Measurements from ENCODE around the gene PROB1.
"Not testable (repeated sequence)": the region's sequence is repeated elsewhere in the genome, so short reads cannot be mapped to it uniquely, and the experiment has no call there.

PROB1 gene

GRCh38 chr5:139394654-139395566, at the start of gene PROB1:
Gene PROB1 (minus strand): TSS chr5:139395104. CDS start chr5:139395081, 23 bp downstream.
- H3K4me3 ChIP-seq (ENCODE audit: low read depth, low read length) = peak within 1 kb of the TSS; percentile 18

- no peak overlapping the region for H3K4me3 ChIP-seq (ENCODE audit: low read depth, low read length)
These were observed 49.0 kb upstream of the PROB1 start for GRCh38 chr5:139443831-139444453.

GRCh38 chr5:139440416-139440815, 45.5 kb upstream of the PROB1 start:
- H3K4me3 ChIP-seq (ENCODE audit: low read depth, low read length) = not testable (repeated sequence)

- peak within 1 kb of the TSS; percentile 80 for H3K4me3 ChIP-seq (ENCODE audit: low read depth, low read length)
These were observed 44.4 kb upstream of the PROB1 start, which contains the start of gene DNAJC18 for GRCh38 chr5:139439013-139439903. Gene DNAJC18 (minus strand): TSS chr5:139439525. CDS start chr5:139439445, 80 bp downstream.

- peak overlapping the region; percentile 80 for H3K4me3 ChIP-seq (ENCODE audit: low read depth, low read length)
These were observed 43.8 kb upstream of the PROB1 start for GRCh38 chr5:139438707-139439012.

- no peak overlapping the region for H3K4me3 ChIP-seq (ENCODE audit: low read depth, low read length)
These were observed 40.8 kb upstream of the PROB1 start for GRCh38 chr5:139435676-139436075.

GRCh38 chr5:139431706-139432105, 36.8 kb upstream of the PROB1 start:
- H3K4me3 ChIP-seq (ENCODE audit: low read depth, low read length) = no peak overlapping the region

- no peak overlapping the region for H3K4me3 ChIP-seq (ENCODE audit: low read depth, low read length)
These were observed 35.1 kb upstream of the PROB1 start for GRCh38 chr5:139430015-139430414.

- no peak overlapping the region for H3K4me3 ChIP-seq (ENCODE audit: low read depth, low read length)
These were observed 31.4 kb upstream of the PROB1 start for GRCh38 chr5:139426203-139426885.

- H3K4me3 ChIP-seq (ENCODE audit: low read depth, low read length) = no peak overlapping the region
These were observed 30.6 kb upstream of the PROB1 start for GRCh38 chr5:139425497-139425896.

- no peak overlapping the region for H3K4me3 ChIP-seq (ENCODE audit: low read depth, low read length)
These were observed 27.5 kb upstream of the PROB1 start for GRCh38 chr5:139422307-139422893.

- H3K4me3 ChIP-seq (ENCODE audit: low read depth, low read length) = no peak overlapping the region
These were observed 24.6 kb upstream of the PROB1 start for GRCh38 chr5:139419226-139420192.

GRCh38 chr5:139418793-139419192, 23.9 kb upstream of the PROB1 start:
- no peak overlapping the region for H3K4me3 ChIP-seq (ENCODE audit: low read depth, low read length)

GRCh38 chr5:139417214-139417613, 22.3 kb upstream of the PROB1 start:
- H3K4me3 ChIP-seq (ENCODE audit: low read depth, low read length) = no peak overlapping the region

- no peak overlapping the region for H3K4me3 ChIP-seq (ENCODE audit: low read depth, low read length)
These were observed 21.7 kb upstream of the PROB1 start for GRCh38 chr5:139416651-139417050.

GRCh38 chr5:139415869-139416268, 21.0 kb upstream of the PROB1 start:
- no peak overlapping the region for H3K4me3 ChIP-seq (ENCODE audit: low read depth, low read length)

- H3K4me3 ChIP-seq (ENCODE audit: low read depth, low read length) = no peak overlapping the region
These were observed 20.4 kb upstream of the PROB1 start for GRCh38 chr5:139415221-139415861.

- H3K4me3 ChIP-seq (ENCODE audit: low read depth, low read length) = no peak overlapping the region
These were observed 19.8 kb upstream of the PROB1 start for GRCh38 chr5:139414581-139415130.
